COLO668 (cell line): ENCODE data around the gene FOXN4.

Source experiments
- DNase-seq: peaks from one replicate; lab custom pipeline; 2025; ENCODE audit not compliant: unreplicated experiment; lab: John Stamatoyannopoulos, UW

FOXN4 gene

GRCh38 chr12:109261087-109261486 lies 48.0 kb downstream of the FOXN4 start:
- DNase-seq = no peak

- DNase-seq = no peak
These were observed 49.6 kb downstream of the FOXN4 start for GRCh38 chr12:109259545-109259895.

- DNase-seq = no peak
These were observed 50.2 kb downstream of the FOXN4 start for GRCh38 chr12:109258607-109259544.

DNA sequence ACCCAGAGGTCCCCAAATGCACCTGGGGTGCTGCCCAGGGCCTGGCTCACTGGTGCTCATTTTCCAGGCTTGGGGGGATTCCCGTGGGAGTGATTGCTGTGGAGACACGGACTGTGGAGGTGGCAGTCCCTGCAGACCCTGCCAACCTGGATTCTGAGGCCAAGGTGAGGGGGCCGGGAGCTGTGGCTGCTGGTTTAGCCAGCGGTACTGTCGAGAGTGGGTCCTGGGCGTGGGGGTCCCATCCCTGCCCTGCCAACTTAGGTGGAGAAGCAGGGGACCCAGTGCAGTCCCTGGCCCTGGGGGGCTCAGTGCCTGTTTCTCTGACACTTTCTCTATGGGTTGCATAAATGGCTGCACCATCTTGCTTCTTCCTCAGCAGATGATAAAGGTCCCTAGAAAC lies 50.9 kb downstream of the FOXN4 start:
- DNase-seq = no peak

DNA sequence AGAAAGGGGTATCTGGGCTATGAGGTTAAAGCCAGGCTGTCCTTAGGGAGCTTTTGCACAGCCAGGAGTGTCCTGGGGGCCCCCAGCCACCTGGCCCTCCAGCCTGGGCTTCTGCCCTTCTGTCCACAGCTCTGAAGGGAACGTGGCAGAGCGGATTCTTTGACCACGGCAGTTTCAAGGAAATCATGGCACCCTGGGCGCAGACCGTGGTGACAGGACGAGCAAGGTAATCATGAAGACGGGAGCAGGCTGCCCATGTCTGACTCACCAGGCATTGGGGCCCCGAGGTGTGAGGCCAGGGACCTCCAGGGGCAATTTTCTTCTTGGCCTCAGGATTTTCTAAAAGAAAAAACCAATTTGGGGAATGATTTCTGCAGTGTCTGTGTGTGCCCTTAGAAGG lies 53.1 kb downstream of the FOXN4 start:
- DNase-seq = no peak

- DNase-seq = no peak
These were observed 53.7 kb downstream of the FOXN4 start for GRCh38 chr12:109255377-109255776.

GRCh38 chr12:109253913-109254544 lies 55.1 kb downstream of the FOXN4 start:
- no peak for DNase-seq

DNA sequence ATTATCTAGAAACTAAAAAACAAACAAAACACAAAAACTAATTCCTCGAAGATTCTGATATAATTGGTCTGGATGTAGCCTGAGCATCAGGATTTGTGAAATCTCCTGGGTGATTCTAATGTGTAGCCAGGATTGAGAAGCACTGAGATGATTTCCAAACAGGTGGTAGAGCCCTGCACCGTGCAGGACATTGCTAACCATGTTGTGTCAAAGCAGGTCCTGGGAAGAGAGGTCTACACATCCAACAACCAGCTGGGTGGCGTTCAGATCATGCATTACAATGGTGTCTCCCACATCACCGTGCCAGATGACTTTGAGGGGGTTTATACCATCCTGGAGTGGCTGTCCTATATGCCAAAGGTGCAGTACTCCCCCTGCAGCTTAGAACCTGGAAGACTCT lies 56.3 kb downstream of the FOXN4 start:
- DNase-seq = no peak

DNA sequence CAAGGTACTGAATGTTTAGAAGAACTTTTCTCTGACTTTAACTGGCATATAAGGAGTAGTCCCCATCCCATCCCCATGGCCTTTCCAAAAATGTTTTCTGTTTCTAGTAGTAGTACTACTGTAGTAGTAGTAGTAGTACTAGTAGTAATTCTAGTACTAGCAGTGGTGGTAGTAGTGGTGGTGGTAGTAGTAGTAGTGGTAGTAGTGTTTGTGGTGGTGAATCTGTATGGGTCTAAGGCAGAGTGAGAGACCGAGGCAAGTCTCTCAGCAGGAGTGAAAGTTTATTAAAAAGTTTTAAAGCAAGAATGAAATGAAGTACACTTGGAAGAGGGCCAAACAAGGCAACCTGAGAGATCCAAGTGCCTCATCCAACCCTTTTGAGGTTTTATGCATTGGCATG lies 58.6 kb downstream of the FOXN4 start:
- DNase-seq = no peak

- DNase-seq = peak; percentile 22
These were observed 61.0 kb downstream of the FOXN4 start for GRCh38 chr12:109247831-109248654.

DNA sequence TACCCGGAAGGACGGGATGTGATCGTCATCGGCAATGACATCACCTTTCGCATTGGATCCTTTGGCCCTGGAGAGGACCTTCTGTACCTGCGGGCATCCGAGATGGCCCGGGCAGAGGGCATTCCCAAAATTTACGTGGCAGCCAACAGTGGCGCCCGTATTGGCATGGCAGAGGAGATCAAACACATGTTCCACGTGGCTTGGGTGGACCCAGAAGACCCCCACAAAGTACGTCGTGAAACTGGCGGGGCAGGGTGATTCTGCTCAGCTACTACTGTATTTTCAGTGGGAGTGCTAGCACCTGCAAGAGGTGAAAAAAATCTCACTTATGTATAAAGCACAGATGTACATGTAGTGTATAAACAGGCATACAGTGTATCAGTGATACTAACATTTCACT lies 62.9 kb downstream of the FOXN4 start:
- no peak for DNase-seq

DNA sequence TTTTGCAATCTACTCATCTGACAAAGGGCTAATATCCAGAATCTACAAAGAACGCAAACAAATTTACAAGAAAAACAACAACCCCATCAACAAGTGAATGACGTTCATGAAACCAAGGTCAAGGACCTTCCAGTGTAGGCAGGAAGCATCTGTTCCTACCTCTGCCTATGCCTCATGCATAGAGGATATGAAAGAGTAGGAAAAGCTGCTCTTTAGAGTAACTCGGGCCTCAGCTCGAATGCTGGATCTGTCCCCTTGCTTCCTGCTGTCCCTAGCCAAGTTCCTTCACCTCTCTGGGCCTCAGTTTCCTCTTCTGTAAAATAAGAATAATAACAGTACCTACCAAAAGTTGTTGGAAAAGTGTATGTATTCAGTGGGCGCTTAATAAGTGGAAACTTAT lies 65.0 kb downstream of the FOXN4 start:
- no peak for DNase-seq

DNA sequence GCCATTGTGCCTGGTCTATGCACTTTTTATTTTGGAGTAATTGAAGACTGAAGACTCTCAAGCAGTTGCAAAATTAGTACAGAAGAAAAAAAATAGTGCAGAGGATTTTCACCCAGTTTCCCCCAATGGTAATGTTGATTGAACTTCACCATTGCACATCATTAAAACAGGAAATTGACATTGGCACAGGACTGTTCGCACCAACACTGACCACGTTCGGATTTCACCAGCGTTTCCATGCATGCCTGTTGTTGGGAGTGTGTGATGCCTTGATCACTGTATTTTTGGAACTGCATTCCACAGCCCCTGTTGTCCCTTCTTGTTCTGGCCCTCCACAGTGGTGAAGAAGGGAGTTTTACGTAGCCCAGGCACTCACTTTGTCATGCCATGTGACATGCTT lies 67.1 kb downstream of the FOXN4 start:
- DNase-seq = no peak

GRCh38 chr12:109240365-109240764 lies 68.7 kb downstream of the FOXN4 start:
- no peak for DNase-seq

GRCh38 chr12:109239691-109240090 lies 69.4 kb downstream of the FOXN4 start:
- no peak for DNase-seq

GRCh38 chr12:109239179-109239578 lies 69.9 kb downstream of the FOXN4 start:
- no peak for DNase-seq

GRCh38 chr12:109236257-109236656 lies 72.8 kb downstream of the FOXN4 start:
- DNase-seq = no peak

- DNase-seq = no peak
These were observed 75.1 kb downstream of the FOXN4 start for GRCh38 chr12:109234012-109234411.

DNA sequence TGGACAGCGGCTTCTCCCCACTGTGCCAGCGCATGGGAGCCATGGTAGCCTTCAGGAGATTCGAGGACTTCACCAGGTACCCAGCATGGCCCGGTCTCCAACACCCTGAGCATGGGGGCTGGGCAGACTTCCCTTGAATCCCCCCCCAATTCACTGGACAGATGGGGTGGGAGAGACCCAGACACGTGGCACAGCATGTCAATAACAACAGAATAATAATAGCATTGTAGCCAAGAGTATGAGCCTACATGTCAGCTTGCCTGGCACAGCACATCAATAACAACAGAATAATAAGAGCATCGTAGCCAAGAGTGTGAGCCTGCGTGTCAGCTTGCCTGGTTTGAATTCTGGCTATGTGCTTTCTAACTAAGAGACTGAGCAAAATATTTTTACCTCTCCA lies 76.4 kb downstream of the FOXN4 start:
- DNase-seq = no peak

DNA sequence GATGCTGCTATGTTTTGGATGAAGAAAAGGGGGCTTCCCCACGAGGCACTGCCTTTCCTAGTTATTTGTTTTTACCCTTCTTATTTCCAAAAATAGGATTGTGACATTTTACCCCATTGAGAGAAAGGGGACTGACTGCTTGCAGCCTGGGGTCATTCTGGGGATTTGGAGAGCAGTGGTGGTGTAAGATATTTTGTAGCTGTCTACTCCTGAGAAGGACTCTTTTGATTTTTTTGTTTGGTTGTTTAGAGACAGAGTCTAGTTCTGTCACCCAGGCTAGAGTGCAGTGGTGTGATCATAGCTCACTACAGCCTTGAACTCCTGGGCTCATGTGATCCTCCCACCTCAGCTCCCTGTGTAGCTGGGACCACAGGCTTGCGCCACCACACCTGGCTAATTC lies 78.9 kb downstream of the FOXN4 start:
- DNase-seq = no peak

DNA sequence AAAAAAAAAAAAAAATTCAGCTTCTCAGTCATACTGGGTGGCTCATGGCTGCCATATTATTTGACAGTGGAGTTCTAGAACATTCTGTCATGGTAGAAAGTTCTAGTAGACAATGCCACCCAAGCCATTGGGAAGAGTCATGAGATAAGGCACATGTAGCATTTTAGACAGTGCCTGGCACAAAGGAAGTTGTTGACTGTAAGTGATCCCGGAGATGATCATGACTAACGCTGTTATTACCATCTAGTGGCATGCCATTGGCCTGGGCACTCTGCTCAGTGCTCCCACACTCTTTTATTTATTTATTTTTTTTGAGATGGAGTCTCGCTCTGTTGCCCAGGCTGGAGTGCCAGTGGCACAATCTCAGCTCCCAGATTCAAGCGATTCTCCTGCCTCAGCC lies 80.4 kb downstream of the FOXN4 start:
- no peak for DNase-seq
